Astrocyte (in vitro differentiated cells and primary cell): ENCODE data around the gene SLC39A7. TPM values are rescaled to one million over a fixed set of nuclear protein-coding genes. Genes with fewer than 3 reads are reported as not detected.

ENCODE experiments used
- DNase-seq: peaks from one replicate; pipeline ENCODE4 v3.0.0-alpha.2; 2010; ENCODE audit warnings: low read depth
- FAIRE-seq: peaks from 2 replicates; lab custom pipeline; 2011; peaks lifted over from hg19 to GRCh38; lab: Jason Lieb, UNC
- H2AFZ ChIP-seq: 2 replicates; pipeline ENCODE4 v1.6.0; 2012; ENCODE audit warnings: low read depth, low read length, inconsistent platforms
- H3K27ac ChIP-seq: 2 replicates; pipeline ENCODE4 v1.5.1; 2011; ENCODE audit warnings: low read depth, low read length, inconsistent platforms
- H3K27me3 ChIP-seq: 2 replicates; pipeline ENCODE4 v1.6.0; 2011; ENCODE audit warnings: low read length, inconsistent platforms; ENCODE audit not compliant: insufficient read depth
- H3K36me3 ChIP-seq: 2 replicates; pipeline ENCODE4 v1.5.1; 2011; ENCODE audit warnings: low read length, inconsistent platforms; ENCODE audit not compliant: insufficient read depth
- H3K4me1 ChIP-seq: 2 replicates; pipeline ENCODE4 v1.5.1; 2011; ENCODE audit warnings: low read length, inconsistent platforms; ENCODE audit not compliant: insufficient read depth
- H3K4me2 ChIP-seq: 2 replicates; pipeline ENCODE4 v1.6.0; 2012; ENCODE audit warnings: low read length, inconsistent platforms
- H3K4me3 ChIP-seq: 2 replicates; pipeline ENCODE4 v1.5.1; 2011; ENCODE audit warnings: low read depth, mild to moderate bottlenecking, low read length, inconsistent platforms; ENCODE audit not compliant: insufficient read depth
- H3K79me2 ChIP-seq: 2 replicates; pipeline ENCODE4 v1.6.0; 2012; ENCODE audit warnings: mild to moderate bottlenecking, low read length, inconsistent platforms; ENCODE audit not compliant: insufficient read depth
- H3K9ac ChIP-seq: 2 replicates; pipeline ENCODE4 v1.6.0; 2012; ENCODE audit warnings: mild to moderate bottlenecking, low read length, inconsistent platforms
- H3K9me3 ChIP-seq: 2 replicates; pipeline ENCODE4 v1.5.1; 2012; ENCODE audit warnings: low read depth, mild to moderate bottlenecking, low read length, inconsistent platforms; ENCODE audit not compliant: insufficient read depth
- H4K20me1 ChIP-seq: 2 replicates; pipeline ENCODE4 v1.6.0; 2012; ENCODE audit warnings: low read length, inconsistent platforms; ENCODE audit not compliant: insufficient read depth
- H3K27ac Mint-ChIP-seq: one replicate; pipeline ENCODE4 v1.8.0; 2021; ENCODE audit warnings: mild to moderate bottlenecking, mixed read lengths; ENCODE audit not compliant: unreplicated experiment
- H3K27me3 Mint-ChIP-seq: one replicate; pipeline ENCODE4 v1.8.0; 2021; ENCODE audit warnings: low read depth, mixed read lengths; ENCODE audit not compliant: unreplicated experiment
- H3K36me3 Mint-ChIP-seq: one replicate; pipeline ENCODE4 v1.8.0; 2021; ENCODE audit warnings: low read depth, mixed read lengths; ENCODE audit not compliant: unreplicated experiment
- H3K4me1 Mint-ChIP-seq: one replicate; pipeline ENCODE4 v1.8.0; 2021; ENCODE audit warnings: low read depth, mixed read lengths; ENCODE audit not compliant: unreplicated experiment
- H3K4me3 Mint-ChIP-seq: one replicate; pipeline ENCODE4 v1.8.0; 2021; ENCODE audit warnings: mild to moderate bottlenecking, moderate library complexity, mixed read lengths; ENCODE audit not compliant: unreplicated experiment
- H3K9me3 Mint-ChIP-seq: one replicate; pipeline ENCODE4 v1.8.0; 2021; ENCODE audit warnings: mild to moderate bottlenecking, mixed read lengths; ENCODE audit not compliant: unreplicated experiment
- CTCF ChIP-seq: IDR thresholded peaks from 2 replicates; pipeline ENCODE4 v1.5.1; 2011; ENCODE audit warnings: low read depth, mild to moderate bottlenecking, inconsistent platforms, low read length, moderate library complexity; ENCODE audit not compliant: insufficient read depth
- EZH2 ChIP-seq: IDR thresholded peaks from 2 replicates; pipeline ENCODE4 v1.6.1; 2012; ENCODE audit warnings: mild to moderate bottlenecking, low read length, inconsistent platforms; ENCODE audit not compliant: insufficient read depth
- total RNA-seq: library from RNA; stranded (reverse); gene quantifications from 2 replicates; pipeline ENCODE4 v1.2.1, GENCODE V29; 2021

The SLC39A7 gene
- total RNA-seq, 1 donor from 2014 or later: 150 TPM

GRCh38 chr6:33241968-33242367, 41.3 kb downstream of the SLC39A7 start:
- Histone ChIP-seq H3K79me2 (no peaks in the 10 kb centered on the region), H3K27ac (no peak overlapping the region), H3K27me3 (peaks cover 13% of the 10 kb centered on the region), H3K4me2 (no peak overlapping the region), H3K36me3 (no peaks in the 10 kb centered on the region), H3K4me1 (no peaks in the 10 kb centered on the region), H2AFZ (no peak overlapping the region), H4K20me1 (no peaks in the 10 kb centered on the region), H3K9ac (no peak overlapping the region), H3K4me3 (no peak overlapping the region), H3K9me3 (no peaks in the 10 kb centered on the region)
- Mint-ChIP-seq H3K4me1 (no peaks in the 10 kb centered on the region), H3K27ac (peak overlapping the region; percentile 86), H3K9me3 (peaks cover 3% of the 10 kb centered on the region), H3K27me3 (peaks cover 34% of the 10 kb centered on the region), H3K4me3 (no peak overlapping the region), H3K36me3 (no peaks in the 10 kb centered on the region)
- FAIRE-seq (no peak), DNase-seq (no peak)
- no peak for TF ChIP-seq EZH2
- TF ChIP-seq CTCF: no peak

GRCh38 chr6:33243476-33243875, 42.8 kb downstream of the SLC39A7 start:
- no peak overlapping the region for H2AFZ ChIP-seq
- H3K27me3 Mint-ChIP-seq: peaks cover 23% of the 10 kb centered on the region
- no peak overlapping the region for H3K4me3 Mint-ChIP-seq
- H3K4me1 Mint-ChIP-seq: no peaks in the 10 kb centered on the region
- no peaks in the 10 kb centered on the region for H3K79me2 ChIP-seq
- FAIRE-seq (no peak), DNase-seq (no peak)
- H3K27ac ChIP-seq: no peak overlapping the region
- no peaks in the 10 kb centered on the region for H3K36me3 Mint-ChIP-seq
- no peak overlapping the region for H3K4me2 ChIP-seq
- H3K9ac ChIP-seq: no peak overlapping the region
- no peak overlapping the region for H3K4me3 ChIP-seq
- H3K9me3 ChIP-seq: no peaks in the 10 kb centered on the region
- H3K36me3 ChIP-seq: no peaks in the 10 kb centered on the region
- H4K20me1 ChIP-seq: no peaks in the 10 kb centered on the region
- peaks cover 13% of the 10 kb centered on the region for H3K27me3 ChIP-seq
- H3K4me1 ChIP-seq: peaks cover 6% of the 10 kb centered on the region
- H3K27ac Mint-ChIP-seq: no peak overlapping the region
- TF ChIP-seq CTCF: no peak
- no peak for TF ChIP-seq EZH2
- H3K9me3 Mint-ChIP-seq: peaks cover 3% of the 10 kb centered on the region

GRCh38 chr6:33247977-33248642, 47.4 kb downstream of the SLC39A7 start:
- DNase-seq (peak; percentile 52), FAIRE-seq (no peak)
- peaks cover 2% of the 10 kb centered on the region for H3K27me3 ChIP-seq
- peaks cover 31% of the 10 kb centered on the region for H3K4me1 ChIP-seq
- Mint-ChIP-seq H3K4me1 (peaks cover 26% of the 10 kb centered on the region), H3K27ac (peak overlapping the region; percentile 77), H3K9me3 (peaks cover 4% of the 10 kb centered on the region), H3K36me3 (peaks cover 8% of the 10 kb centered on the region), H3K27me3 (peaks cover 3% of the 10 kb centered on the region), H3K4me3 (peak overlapping the region; percentile 84)
- TF ChIP-seq CTCF (peak; percentile 72), EZH2 (no peak)
- H4K20me1 ChIP-seq: peaks cover 3% of the 10 kb centered on the region
- H3K27ac ChIP-seq: peak overlapping the region; percentile 73
- H3K9ac ChIP-seq: peak overlapping the region; percentile 87
- H3K9me3 ChIP-seq: no peaks in the 10 kb centered on the region
- H3K36me3 ChIP-seq: peaks cover 6% of the 10 kb centered on the region
- H3K4me3 ChIP-seq: peak overlapping the region; percentile 68
- H3K79me2 ChIP-seq: no peaks in the 10 kb centered on the region
- H3K4me2 ChIP-seq: peak overlapping the region; percentile 99
- H2AFZ ChIP-seq: peak overlapping the region; percentile 86
